HepG2 (cell line): ENCODE measurements around the gene BCAS3. TPM values are rescaled to one million over a fixed set of nuclear protein-coding genes. Genes with fewer than 3 reads are reported as not detected.
A peak's percentile ranks its signal among the peaks of the same experiment; 100 is the strongest.

Experiments
- ATF3 ChIP-seq: sonication (generic); formaldehyde crosslinking; IDR thresholded peaks from 2 replicates; pipeline ENCODE4 v1.4.0; 2020; ENCODE audit warnings: missing genetic modification reagents
- FOXJ3 ChIP-seq: sonication (generic); formaldehyde crosslinking; IDR thresholded peaks from 2 replicates; pipeline ENCODE4 v1.4.0; 2020; ENCODE audit warnings: missing genetic modification reagents, mild to moderate bottlenecking, borderline replicate concordance
- IRF2 ChIP-seq: IDR thresholded peaks from 2 replicates; pipeline ENCODE4 v1.6.1; 2018; ENCODE audit warnings: missing genetic modification reagents, missing compliant biosample characterization
- KAT7 ChIP-seq: IDR thresholded peaks from 2 replicates; pipeline ENCODE4 v1.6.1; 2018; ENCODE audit warnings: borderline replicate concordance, missing compliant biosample characterization
- KDM2A ChIP-seq: sonication (generic); formaldehyde crosslinking; IDR thresholded peaks from 2 replicates; pipeline ENCODE4 v1.4.0; 2020; ENCODE audit warnings: low read depth, missing genetic modification reagents, borderline replicate concordance
- PAF1 ChIP-seq: IDR thresholded peaks from 2 replicates; pipeline ENCODE4 v1.6.1; 2016; ENCODE audit warnings: missing genetic modification reagents, missing compliant biosample characterization
- PPARG ChIP-seq: conservative IDR thresholded peaks from 2 replicates; pipeline ENCODE4 v1.6.1; 2016; ENCODE audit warnings: missing biosample characterization, missing genetic modification reagents
- REST ChIP-seq, 2 experiments: IDR thresholded peaks; 2 replicates each; pipeline ENCODE4 v1.6.1; 2011 to 2012; ENCODE audit warnings: low read length in 2 of 2, borderline replicate concordance in 1 of 2, low read depth in 1 of 2, mild to moderate bottlenecking in 1 of 2, moderate library complexity in 1 of 2
- THYN1 ChIP-seq: sonication (generic); formaldehyde crosslinking; IDR thresholded peaks from 2 replicates; pipeline ENCODE4 v1.8.1; 2023; ENCODE audit warnings: low read depth, mild to moderate bottlenecking, moderate library complexity, missing genetic modification reagents, borderline replicate concordance
- ZBTB46 ChIP-seq: sonication (generic); formaldehyde crosslinking; IDR thresholded peaks from 2 replicates; pipeline ENCODE4 v1.4.0; 2020; ENCODE audit warnings: mild to moderate bottlenecking, missing genetic modification reagents, borderline replicate concordance
- ZFYVE20 ChIP-seq: sonication (generic); formaldehyde crosslinking; IDR thresholded peaks from 2 replicates; pipeline ENCODE4 v1.8.0; 2023; ENCODE audit warnings: low read depth, mild to moderate bottlenecking, moderate library complexity, missing genetic modification reagents, borderline replicate concordance
- ZMAT3 ChIP-seq: sonication (generic); formaldehyde crosslinking; conservative IDR thresholded peaks from 2 replicates; pipeline ENCODE4 v1.7.0; 2021; ENCODE audit warnings: missing genetic modification reagents
- ZNF142 ChIP-seq: sonication (generic); formaldehyde crosslinking; IDR thresholded peaks from 2 replicates; pipeline ENCODE4 v1.4.0; 2020; ENCODE audit warnings: missing genetic modification reagents
- ZNF317 ChIP-seq: sonication (generic); formaldehyde crosslinking; IDR thresholded peaks from 2 replicates; pipeline ENCODE4 v1.5.0; 2020; ENCODE audit warnings: mild to moderate bottlenecking, missing genetic modification reagents
- ZNF549 ChIP-seq: sonication (generic); formaldehyde crosslinking; IDR thresholded peaks from 2 replicates; pipeline ENCODE4 v1.5.0; 2020; ENCODE audit warnings: missing genetic modification reagents
- ZNF563 ChIP-seq: sonication (generic); formaldehyde crosslinking; IDR thresholded peaks from 2 replicates; pipeline ENCODE4 v1.8.0; 2022; ENCODE audit warnings: mild to moderate bottlenecking, moderate library complexity, missing genetic modification reagents
- ZNF775 ChIP-seq: sonication (generic); formaldehyde crosslinking; IDR thresholded peaks from 2 replicates; pipeline ENCODE4 v1.4.0; 2020; ENCODE audit warnings: missing genetic modification reagents, mild to moderate bottlenecking, moderate library complexity, borderline replicate concordance
- polyA plus RNA-seq, 8 experiments: library from polyadenylated mRNA; depleted of rRNA in 3 of 8; stranded (reverse) in 7 of 8; unstranded in 1 of 8; fragments of >200 nt; fragmentation: Illumina TruSeq in 4 of 8; extraction: Trizol in 4 of 8; gene quantifications; 2 replicates each; pipeline versions ENCODE4 v1.2.1 to v1.2.3, GENCODE V29; 2011 to 2016; ENCODE audit warnings: low read depth in 4 of 8, missing spikeins in 1 of 8, mixed read lengths in 1 of 8; ENCODE audit not compliant: insufficient read depth in 1 of 8
- total RNA-seq, 5 experiments: library from RNA; depleted of rRNA; stranded (reverse); fragments of >200 nt; fragmentation: Illumina TruSeq; extraction: Trizol; gene quantifications; 2 replicates each; pipeline ENCODE4 v1.2.3, GENCODE V29; 2016; ENCODE audit warnings: low read depth in 1 of 5

BCAS3 gene
- total and polyA plus RNA-seq, 2 of the 13 experiments (the other 11 are each of a cell fraction or from before 2014, with no cell fraction given) = 10.7 to 11.2 TPM

GRCh38 chr17:61393904-61394629, 716.4 kb downstream of the BCAS3 start (continued):
- 0 out of 2 replicates have a peak, but pooled peaks have one; percentile 86 for TF ChIP-seq ZBTB46 (CRISPR knock-in tag)
- TF ChIP-seq IRF2 (CRISPR knock-in tag) = no peak; the same call in none of the 2 replicates
- TF ChIP-seq ZFYVE20 (CRISPR knock-in tag) = no peak
- TF ChIP-seq ZNF142 (CRISPR knock-in tag) = peak; percentile 69
- no peak for TF ChIP-seq ZMAT3 (CRISPR knock-in tag)
- TF ChIP-seq PAF1 (CRISPR knock-in tag) = no peak
- no peak for TF ChIP-seq THYN1
- no peak for TF ChIP-seq REST (IDR thresholded peaks at IDR 0.05; ENCODE audit: borderline replicate concordance in 1 of 2, low read depth in 1 of 2, low read length in 2 of 2)
- no peak; the same call in 1 of the 2 replicates for TF ChIP-seq KAT7 (CRISPR knock-in tag)
- TF ChIP-seq ZNF549 = no peak
- TF ChIP-seq ZNF317 (CRISPR knock-in tag) = no peak; the same call in 1 of the 2 replicates
- TF ChIP-seq ATF3 (CRISPR knock-in tag) = no peak
- TF ChIP-seq FOXJ3 = peak; percentile 79; the same call in 1 of the 2 replicates
- TF ChIP-seq ZNF775 (CRISPR knock-in tag) = no peak
- TF ChIP-seq ZNF563 (CRISPR knock-in tag) = peak; percentile 48; the same call in 1 of the 2 replicates
- TF ChIP-seq KDM2A (CRISPR knock-in tag) = peak; percentile 48; the same call in 1 of the 2 replicates
- peak; percentile 96 for TF ChIP-seq PPARG (CRISPR knock-in tag)
